ENCODE results near the gene TRIM63. TPM values are rescaled to one million over a fixed set of nuclear protein-coding genes. Genes with fewer than 3 reads are reported as not detected.

TRIM63 gene
- total RNA-seq, 2 donors from 2014 or later, result 0.35 TPM; not detected in 1

DNA sequence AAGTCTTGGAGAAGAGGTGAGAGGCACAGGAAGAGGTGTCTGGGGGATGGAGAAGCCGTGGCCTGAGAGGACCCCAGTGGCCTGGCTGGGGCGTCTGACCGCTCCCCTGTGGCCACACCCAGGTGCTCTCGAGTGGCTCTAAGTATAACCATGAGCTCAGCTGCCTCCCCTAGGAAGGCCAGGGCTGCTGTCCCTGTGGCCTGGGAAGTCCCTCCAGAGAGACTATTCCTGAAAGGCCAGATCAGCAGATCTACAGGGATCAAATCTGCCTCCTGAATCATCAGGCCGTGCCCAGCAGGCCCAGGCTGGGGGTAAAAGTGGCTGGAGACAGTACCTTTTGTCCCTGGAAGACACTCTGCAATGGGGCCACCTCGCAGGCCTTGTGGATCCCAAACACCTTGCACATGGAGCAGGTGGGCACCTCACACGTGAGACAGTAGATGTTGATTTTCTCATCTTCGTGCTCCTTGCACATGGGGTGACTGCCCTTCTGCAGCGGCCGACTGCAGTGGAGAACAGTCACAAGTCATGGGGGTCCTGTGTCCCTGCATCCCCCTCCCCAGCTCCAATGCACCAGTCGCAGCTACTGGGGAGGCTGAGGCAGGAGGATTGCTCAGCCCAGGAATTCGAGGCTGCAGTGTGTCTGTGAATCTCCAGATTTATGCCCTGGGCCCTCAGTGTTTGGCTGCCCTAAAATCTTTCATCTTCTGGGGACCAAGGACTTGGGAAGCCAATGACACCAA lies 6.4 kb downstream of the TRIM63 start:
- no peaks in the 10 kb centered on the region for H3K9me3 Mint-ChIP-seq
- no peak overlapping the region for H3K4me3 Mint-ChIP-seq
- peaks cover 19% of the 10 kb centered on the region for H3K27me3 Mint-ChIP-seq (ENCODE audit: low read depth)
- H3K27ac Mint-ChIP-seq, result no peak overlapping the region
- DNase-seq (no peak), ATAC-seq (replicated peaks in 1 of 2) (no peak)
- H3K4me1 Mint-ChIP-seq (ENCODE audit: low read depth), result no peaks in the 10 kb centered on the region
- H3K36me3 Mint-ChIP-seq (ENCODE audit: insufficient read depth in 2 of 2), result no peaks in the 10 kb centered on the region

DNA sequence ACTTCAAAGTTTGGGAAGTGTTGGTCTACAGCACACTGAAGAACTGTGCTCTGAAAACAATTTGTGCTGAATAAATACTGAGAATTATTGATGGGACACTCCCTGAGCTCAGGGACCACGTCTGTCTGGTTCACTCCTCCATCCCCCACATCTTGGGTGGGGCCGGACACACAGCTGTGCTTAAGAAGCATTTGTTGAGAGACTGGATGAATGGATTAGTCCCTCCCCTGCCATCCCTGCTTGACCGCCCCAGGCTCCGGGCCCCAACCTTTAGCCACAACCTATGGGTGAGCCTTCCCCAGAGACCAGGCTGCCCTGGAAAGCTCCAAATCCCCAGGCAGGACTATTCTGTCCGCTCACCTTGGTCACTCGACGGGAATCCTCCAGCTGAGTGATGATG lies 7.5 kb downstream of the TRIM63 start:
- Mint-ChIP-seq H3K4me3 (no peak overlapping the region), H3K4me1 (ENCODE audit: low read depth) (no peaks in the 10 kb centered on the region), H3K27me3 (ENCODE audit: low read depth) (peaks cover 28% of the 10 kb centered on the region), H3K9me3 (no peaks in the 10 kb centered on the region), H3K27ac (no peak overlapping the region), H3K36me3 (ENCODE audit: insufficient read depth in 2 of 2) (no peaks in the 10 kb centered on the region)
- DNase-seq (no peak), ATAC-seq (replicated peaks in 1 of 2) (no peak)

DNA sequence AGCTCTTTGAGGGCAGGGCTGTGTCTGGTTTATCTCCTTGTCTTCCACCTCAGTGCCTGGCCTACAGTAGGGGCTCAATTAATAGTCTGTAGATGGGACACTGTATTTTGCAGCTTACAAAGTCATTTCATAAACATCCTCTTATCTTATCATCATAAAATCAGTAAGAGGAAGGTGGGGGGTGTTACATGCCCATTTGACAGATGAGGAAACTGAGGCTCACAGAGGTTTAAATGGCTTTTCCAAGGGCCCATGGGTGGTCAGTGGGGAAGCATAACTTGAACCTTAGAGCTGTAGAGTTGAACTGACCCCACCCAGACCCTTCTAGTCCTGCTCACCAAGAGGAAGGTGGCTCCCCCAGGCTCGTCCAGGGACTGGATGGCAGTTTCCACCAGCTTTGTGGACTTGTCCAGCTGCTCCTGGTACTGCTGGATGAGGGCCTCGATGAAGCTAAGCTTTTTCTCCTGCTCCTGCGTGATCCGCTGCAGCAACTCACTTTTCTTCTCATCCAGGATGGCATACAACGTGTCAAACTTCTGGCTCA lies 9.3 kb downstream of the TRIM63 start:
- Mint-ChIP-seq H3K4me1 (ENCODE audit: low read depth) (no peaks in the 10 kb centered on the region), H3K36me3 (ENCODE audit: insufficient read depth in 2 of 2) (no peaks in the 10 kb centered on the region), H3K4me3 (no peak overlapping the region), H3K9me3 (no peaks in the 10 kb centered on the region), H3K27ac (no peak overlapping the region), H3K27me3 (ENCODE audit: low read depth) (peaks cover 41% of the 10 kb centered on the region)
- ATAC-seq (replicated peaks in 1 of 2) (no peak), DNase-seq (no peak)

DNA sequence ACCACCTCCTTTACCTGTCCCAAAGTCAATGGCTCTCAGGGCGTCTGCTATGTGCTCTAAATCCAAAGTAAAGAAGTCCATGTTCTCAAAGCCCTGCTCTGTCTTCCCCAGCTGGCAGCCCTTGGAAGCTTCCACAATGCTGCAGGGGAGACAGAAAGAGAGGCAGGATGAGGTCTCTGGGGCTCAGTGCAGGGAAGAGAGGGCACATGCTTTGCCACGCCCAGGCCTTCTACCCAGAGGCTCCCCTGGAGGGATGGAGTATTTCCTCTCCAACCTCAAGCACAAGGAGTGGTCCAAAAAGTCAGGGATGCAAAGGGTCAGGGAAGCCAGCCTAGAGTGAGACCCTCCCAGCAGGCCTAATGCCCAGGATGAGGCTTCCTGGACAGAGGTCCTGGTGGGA lies 10.2 kb downstream of the TRIM63 start:
- no peaks in the 10 kb centered on the region for H3K36me3 Mint-ChIP-seq (ENCODE audit: insufficient read depth in 2 of 2)
- no peak for ATAC-seq (replicated peaks in 1 of 2)
- no peak overlapping the region for H3K27ac Mint-ChIP-seq
- no peak for DNase-seq
- no peaks in the 10 kb centered on the region for H3K9me3 Mint-ChIP-seq
- H3K4me1 Mint-ChIP-seq (ENCODE audit: low read depth), result no peaks in the 10 kb centered on the region
- peaks cover 41% of the 10 kb centered on the region for H3K27me3 Mint-ChIP-seq (ENCODE audit: low read depth)
- H3K4me3 Mint-ChIP-seq, result no peak overlapping the region

DNA sequence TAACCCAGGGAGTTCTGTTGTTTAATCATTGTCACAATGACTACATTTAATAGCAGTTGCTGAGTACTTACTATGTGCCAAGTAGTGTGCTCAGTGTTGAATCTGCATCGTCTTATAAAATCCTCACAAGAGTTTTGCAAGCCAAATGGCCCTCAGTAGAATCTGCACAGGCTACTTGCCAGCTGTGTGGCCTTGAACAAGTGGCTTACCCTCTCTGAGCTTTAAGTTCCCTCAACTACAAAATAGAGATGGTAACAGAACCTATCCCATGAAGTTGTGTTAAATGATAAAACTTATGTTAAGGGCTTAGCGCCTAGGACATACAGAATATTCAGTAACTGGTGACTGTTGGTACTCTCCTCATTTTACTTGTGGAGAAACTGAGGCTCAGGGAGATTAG lies 12.4 kb downstream of the TRIM63 start:
- no peak overlapping the region for H3K27ac Mint-ChIP-seq
- ATAC-seq (replicated peaks in 1 of 2), result no peak
- no peaks in the 10 kb centered on the region for H3K4me1 Mint-ChIP-seq (ENCODE audit: low read depth)
- H3K9me3 Mint-ChIP-seq, result no peaks in the 10 kb centered on the region
- no peaks in the 10 kb centered on the region for H3K36me3 Mint-ChIP-seq (ENCODE audit: insufficient read depth in 2 of 2)
- H3K4me3 Mint-ChIP-seq, result no peak overlapping the region
- DNase-seq, result no peak
- peaks cover 46% of the 10 kb centered on the region for H3K27me3 Mint-ChIP-seq (ENCODE audit: low read depth)

DNA sequence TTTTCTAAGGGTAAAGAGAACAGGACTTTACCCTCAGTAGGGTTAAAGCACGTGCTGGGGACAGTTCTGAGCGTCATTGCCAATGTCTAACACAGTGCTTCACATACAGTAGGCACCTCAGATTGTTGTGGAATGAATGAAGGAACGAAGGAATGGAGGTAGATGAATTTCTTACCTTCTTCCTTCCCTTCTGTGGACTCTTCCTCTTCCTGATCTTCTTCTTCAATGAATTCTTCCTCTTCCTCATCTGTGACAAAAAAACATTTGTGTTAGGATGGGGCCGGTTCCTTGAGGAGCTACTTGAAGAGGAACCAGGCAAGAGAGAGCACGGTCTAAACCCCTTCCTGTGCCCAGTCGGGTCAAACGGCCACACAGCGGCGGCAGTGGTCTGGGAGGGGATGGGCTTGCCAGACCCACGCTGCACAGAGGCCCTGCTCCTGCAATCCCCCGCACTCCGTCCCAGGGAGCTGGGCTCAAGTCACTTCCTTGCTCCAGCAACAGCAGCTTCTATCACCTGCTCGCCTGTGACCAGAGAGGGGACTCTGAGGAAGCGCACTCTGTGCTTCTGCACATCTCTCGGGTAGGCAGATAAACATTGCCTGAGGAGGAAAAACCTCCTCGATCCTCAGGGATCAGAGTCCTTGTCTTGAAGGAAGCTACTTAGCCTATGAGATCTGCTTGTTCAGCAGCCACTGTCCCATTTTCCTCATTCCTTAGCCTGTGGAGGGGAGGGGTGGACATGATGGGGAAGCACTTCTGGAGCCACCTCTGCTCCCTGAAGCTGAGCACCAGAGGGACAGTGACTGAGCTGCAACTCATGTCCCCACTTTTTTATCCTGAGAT lies 13.5 kb downstream of the TRIM63 start:
- no peaks in the 10 kb centered on the region for H3K4me1 Mint-ChIP-seq (ENCODE audit: low read depth)
- H3K27me3 Mint-ChIP-seq (ENCODE audit: low read depth), result peaks cover 47% of the 10 kb centered on the region
- no peaks in the 10 kb centered on the region for H3K9me3 Mint-ChIP-seq
- H3K27ac Mint-ChIP-seq, result no peak overlapping the region
- no peaks in the 10 kb centered on the region for H3K36me3 Mint-ChIP-seq (ENCODE audit: insufficient read depth in 2 of 2)
- ATAC-seq (replicated peaks in 1 of 2) (no peak), DNase-seq (no peak)
- H3K4me3 Mint-ChIP-seq, result no peak overlapping the region

DNA sequence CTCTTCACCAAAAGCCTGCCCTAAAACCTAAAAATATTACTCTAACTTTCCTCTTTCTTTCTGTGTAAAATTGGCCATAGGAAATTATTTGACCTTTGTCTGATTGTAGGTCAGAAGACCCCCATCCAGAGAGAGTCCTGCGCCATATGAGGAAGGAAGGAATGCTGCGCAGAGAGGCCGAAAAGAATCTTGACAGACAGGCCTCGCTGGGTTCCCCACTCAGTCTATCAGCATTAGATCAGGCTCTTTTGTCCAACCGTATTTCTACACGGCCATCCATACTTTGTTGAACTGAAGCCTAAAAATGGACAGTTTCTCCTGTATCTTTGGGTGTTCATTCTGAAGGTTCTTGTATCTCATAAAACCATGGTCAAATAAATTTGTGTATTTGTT lies 17.2 kb downstream of the TRIM63 start:
- ATAC-seq (replicated peaks in 1 of 2), result no peak
- no peak overlapping the region for H3K4me3 Mint-ChIP-seq

DNA sequence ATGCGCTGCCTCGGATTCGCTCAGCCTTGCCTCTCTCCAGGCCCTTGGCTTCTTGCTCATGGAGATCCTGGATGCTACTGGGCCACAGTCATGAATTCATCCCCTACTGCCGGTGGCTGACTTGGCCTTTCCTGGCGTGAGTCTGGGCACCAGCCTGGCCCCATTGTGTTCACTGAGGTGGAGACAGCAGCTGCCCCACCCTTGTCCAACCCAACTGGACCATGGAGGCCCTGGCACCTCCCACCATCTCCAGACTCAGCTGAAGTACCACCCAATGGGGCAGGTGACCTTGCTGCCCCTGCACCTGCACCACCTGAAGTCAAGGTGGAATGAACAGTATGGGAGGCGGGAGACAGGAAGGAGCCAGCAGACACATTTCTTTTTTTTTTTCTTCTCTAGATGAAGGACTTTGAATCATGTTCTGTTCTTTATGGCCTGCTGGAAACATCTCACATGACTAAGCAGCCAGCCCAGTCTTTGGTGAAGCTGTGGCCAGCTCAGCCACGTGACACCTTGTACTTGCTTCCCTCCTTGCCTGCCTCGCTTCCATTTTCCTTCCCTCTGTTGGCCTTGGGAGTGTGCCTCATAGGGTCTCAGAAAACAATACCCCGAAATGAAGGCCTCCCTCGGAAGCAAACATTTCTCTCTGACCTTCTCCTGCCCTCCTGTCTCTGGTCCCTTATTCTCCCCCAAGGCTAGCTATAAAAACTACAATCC lies 17.7 kb downstream of the TRIM63 start:
- H3K4me3 Mint-ChIP-seq, result no peak overlapping the region
- no peak for ATAC-seq (replicated peaks in 1 of 2)
- DNase-seq, result no peak
- H3K27me3 Mint-ChIP-seq (ENCODE audit: low read depth), result peaks cover 68% of the 10 kb centered on the region
- no peaks in the 10 kb centered on the region for H3K9me3 Mint-ChIP-seq
- H3K36me3 Mint-ChIP-seq (ENCODE audit: insufficient read depth in 2 of 2), result peaks cover 1 to 3% of the 10 kb centered on the region in 2 donors
- no peak overlapping the region for H3K27ac Mint-ChIP-seq
- H3K4me1 Mint-ChIP-seq (ENCODE audit: low read depth), result no peaks in the 10 kb centered on the region

More for the DNA sequence above, 17.2 kb downstream of the TRIM63 start:
- H3K9me3 Mint-ChIP-seq, result no peaks in the 10 kb centered on the region
- peaks cover 68% of the 10 kb centered on the region for H3K27me3 Mint-ChIP-seq (ENCODE audit: low read depth)
- H3K27ac Mint-ChIP-seq, result no peak overlapping the region
- peaks cover 0 to under 1% of the 10 kb centered on the region in 2 donors for H3K36me3 Mint-ChIP-seq (ENCODE audit: insufficient read depth in 2 of 2)
- H3K4me1 Mint-ChIP-seq (ENCODE audit: low read depth), result no peaks in the 10 kb centered on the region
- DNase-seq, result no peak

DNA sequence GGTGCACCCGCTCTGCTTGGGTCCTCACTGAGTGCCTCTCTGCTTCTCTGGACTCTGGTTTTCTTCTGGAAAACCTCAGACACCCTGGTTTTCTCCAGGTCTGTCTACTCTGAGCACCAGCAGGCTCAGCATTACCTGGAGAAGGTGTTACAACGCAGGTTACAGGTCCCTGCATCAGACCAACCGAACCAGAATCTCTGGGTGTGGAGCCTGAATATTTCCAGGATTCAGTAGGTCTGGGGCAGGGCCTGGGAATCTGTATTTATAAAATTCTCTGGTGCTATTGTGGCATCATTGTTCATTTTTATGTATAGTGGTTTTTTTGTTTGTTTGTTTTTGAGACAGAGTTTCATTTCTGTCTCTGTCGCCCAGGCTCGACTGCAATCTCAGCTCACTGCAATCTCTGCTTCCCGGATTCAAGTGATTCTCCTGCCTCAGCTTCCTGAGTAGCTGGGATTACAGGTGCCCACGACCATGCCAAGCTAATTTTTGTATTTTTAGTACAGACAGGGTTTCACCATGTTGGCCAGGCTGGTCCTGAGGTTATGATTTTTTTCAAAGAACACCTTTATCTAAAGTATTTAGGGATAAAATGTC lies 20.1 kb downstream of the TRIM63 start:
- Mint-ChIP-seq H3K9me3 (no peaks in the 10 kb centered on the region), H3K4me1 (ENCODE audit: low read depth) (no peaks in the 10 kb centered on the region), H3K27me3 (ENCODE audit: low read depth) (peaks cover 69% of the 10 kb centered on the region), H3K36me3 (ENCODE audit: insufficient read depth in 2 of 2) (peaks cover 1 to 3% of the 10 kb centered on the region in 2 donors), H3K27ac (no peak overlapping the region), H3K4me3 (no peak overlapping the region)
- no peak for DNase-seq
- ATAC-seq (replicated peaks in 1 of 2), result no peak

DNA sequence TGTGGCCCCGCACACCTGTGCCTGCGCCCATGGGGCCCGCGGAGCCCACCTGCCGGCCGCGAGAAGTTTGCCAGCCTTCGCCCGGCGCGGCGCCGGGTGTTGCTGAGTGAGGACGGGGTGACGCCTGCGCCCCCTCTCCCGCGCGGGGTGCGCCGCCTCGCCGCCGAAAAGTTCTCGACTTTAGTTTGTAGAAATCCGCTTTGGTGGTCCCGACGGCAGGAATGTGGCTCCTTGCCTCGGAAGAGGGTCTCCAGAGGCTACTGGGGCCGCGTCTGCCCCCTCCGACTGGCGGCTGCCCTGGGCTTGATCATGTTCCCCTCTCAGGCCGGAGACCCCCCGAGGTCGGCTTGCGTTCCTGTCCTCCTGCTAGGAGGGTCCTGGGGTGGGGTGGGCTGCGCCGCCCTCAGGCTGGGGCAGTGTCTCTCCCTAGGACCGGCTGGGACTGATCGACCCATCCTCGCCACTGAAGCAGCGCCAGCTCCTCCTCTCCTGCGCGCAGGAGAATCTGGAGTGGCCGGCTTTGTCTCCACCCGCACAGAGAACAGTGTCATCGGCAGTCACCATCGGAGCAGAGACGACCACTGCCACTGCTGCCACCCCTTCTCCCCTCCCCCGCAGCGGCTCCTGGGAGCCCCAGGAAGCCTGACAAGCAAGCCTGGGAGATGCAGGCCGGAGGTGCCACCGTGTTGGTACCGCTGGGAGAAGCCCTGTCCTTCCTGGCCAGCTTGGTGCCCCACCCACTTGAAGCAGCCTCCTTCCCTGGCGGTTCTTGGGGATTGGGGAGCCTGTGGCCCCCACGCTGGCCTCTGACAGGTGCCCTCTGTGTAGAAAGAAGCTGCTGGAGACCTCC lies 21.0 kb downstream of the TRIM63 start:
- Mint-ChIP-seq H3K27me3 (ENCODE audit: low read depth) (peaks cover 69% of the 10 kb centered on the region), H3K9me3 (no peaks in the 10 kb centered on the region), H3K36me3 (ENCODE audit: insufficient read depth in 2 of 2) (peaks cover 1 to 3% of the 10 kb centered on the region in 2 donors), H3K27ac (no peak overlapping the region), H3K4me3 (peak overlapping the region; percentile 34 to 39), H3K4me1 (ENCODE audit: low read depth) (no peaks in the 10 kb centered on the region)
- no peak for DNase-seq
- peak in 1 of 2 donors; percentile 13 for ATAC-seq (replicated peaks in 1 of 2)

DNA sequence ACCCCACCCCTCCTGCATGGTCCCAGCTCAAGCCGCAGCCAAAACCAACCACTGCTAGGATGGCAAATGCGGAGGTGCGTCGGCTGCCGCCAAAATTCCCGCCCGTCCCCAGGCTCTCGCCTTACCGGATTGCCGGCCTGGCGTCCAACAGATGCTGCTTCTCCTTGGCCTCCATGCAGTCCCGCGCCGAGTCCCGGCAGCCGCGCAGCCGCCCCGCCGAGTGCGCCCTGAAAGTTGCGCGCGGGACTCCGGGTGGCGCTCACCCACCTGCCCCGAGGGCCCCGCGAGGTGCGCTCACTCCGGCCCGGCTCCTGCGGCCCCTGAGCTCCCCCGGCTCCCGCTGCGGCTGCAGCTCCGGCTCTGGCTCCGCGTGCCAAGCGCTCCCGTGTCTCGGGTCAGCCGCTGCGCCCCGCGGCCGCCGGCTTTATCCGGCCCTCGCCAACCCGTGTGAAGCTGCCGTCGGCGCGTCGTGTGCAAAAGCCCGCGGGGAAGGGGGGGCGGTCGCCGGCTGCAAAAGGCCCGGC lies 21.6 kb downstream of the TRIM63 start, which contains the start of gene SLC30A2:
Gene SLC30A2, minus strand, starts transcription at position 397 of the 524 bp plus-strand sequence. Its CDS starts 222 bp downstream, at position 175.
- Mint-ChIP-seq H3K27me3 (ENCODE audit: low read depth) (peaks cover 62% of the 10 kb centered on the region), H3K4me1 (ENCODE audit: low read depth) (no peaks in the 10 kb centered on the region), H3K4me3 (peak within 1 kb of the TSS; percentile 34 to 56), H3K9me3 (no peaks in the 10 kb centered on the region), H3K36me3 (ENCODE audit: insufficient read depth in 2 of 2) (peaks cover 1 to 3% of the 10 kb centered on the region in 2 donors), H3K27ac (no peak within 1 kb of the TSS)
- DNase-seq, result no peak
- ATAC-seq (replicated peaks in 1 of 2), result peak in 1 of 2 donors; percentile 15

Measured in activated T-cell treated with anti-CD3 and anti-CD28 coated beads, Interleukin-2, amount 50 U/mL, for 72 hours (primary cell).